ENCODE measurements around the gene SEMA3F.

SEMA3F gene

DNA sequence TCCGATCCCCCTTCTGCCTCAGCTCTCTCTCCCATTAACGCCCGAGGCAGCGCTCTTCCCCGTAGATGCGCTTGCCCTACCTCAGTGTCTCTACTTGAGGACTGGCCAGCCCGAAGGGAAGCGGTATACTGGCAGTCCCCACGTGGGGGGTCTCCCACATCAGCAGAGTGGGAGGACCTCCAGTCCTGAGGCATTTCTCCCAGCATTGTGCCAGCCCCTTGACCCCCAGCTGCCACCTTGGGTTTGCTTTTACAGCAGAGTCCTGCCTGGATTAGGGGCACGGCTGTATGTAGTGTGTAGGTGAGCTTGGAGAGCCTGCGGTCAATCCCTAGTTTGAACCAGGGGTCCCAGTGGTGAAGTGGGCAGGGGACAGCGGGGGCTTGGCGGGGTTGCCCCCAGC is 767 bp downstream of the SEMA3F start:
- no peak for DNase-seq (ENCODE audit: low read depth in 1 of 2, low spot score in 1 of 2)

DNA sequence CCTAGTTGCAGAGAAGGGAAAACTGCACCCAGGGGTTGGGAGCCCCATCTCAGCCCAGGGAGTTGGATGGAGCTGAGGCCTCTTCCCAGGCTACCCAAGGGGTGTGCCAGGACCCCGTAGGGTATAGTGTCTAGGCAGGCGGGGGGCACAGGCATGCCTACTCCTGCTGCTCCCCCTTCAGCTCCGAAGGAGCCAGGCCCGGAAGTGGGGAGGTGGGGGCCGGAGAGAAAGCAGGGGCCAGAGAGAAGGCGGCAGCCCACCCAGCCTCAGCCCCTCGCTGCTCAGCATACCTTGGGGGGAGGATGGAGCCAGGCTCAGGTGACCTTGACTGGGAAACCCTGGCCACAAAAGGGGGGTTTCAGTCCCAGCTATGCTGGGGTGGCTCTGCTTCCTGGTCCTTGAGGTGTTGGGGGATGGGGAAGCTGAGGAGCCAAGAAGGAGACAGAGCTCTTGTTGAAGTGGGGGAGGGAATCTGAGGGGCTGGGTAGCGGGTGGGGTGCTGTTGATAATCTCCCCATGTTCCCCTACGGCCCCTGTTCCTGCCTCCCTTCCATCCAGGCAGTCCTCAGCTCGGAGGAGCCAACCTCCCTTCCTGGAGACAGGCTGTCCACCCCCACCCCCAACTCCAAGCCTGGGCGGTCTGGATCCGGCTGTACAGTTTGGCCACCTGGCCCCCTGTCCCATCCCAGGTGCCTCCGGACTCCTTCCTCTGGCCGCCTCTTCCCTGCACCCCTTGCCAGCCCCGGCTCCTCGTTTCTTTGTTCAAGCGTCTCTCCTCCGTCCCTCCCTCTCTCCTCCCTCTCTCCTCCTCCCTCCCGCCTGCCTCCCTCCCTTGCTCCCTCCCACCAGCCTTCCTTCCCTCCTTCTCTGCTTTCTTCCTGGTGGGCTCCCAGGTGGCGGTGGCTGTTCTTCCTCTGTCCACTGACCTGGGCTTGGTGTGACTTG is 1.7 kb downstream of the SEMA3F start:
- DNase-seq (ENCODE audit: low read depth in 1 of 2, low spot score in 1 of 2), result no peak

- no peak for DNase-seq (ENCODE audit: low read depth in 1 of 2, low spot score in 1 of 2)
These were observed 2.9 kb downstream of the SEMA3F start for GRCh38 chr3:50157827-50158529.

- no peak for DNase-seq (ENCODE audit: low read depth in 1 of 2, low spot score in 1 of 2)
These were observed 3.5 kb downstream of the SEMA3F start for GRCh38 chr3:50158530-50159146.

DNA sequence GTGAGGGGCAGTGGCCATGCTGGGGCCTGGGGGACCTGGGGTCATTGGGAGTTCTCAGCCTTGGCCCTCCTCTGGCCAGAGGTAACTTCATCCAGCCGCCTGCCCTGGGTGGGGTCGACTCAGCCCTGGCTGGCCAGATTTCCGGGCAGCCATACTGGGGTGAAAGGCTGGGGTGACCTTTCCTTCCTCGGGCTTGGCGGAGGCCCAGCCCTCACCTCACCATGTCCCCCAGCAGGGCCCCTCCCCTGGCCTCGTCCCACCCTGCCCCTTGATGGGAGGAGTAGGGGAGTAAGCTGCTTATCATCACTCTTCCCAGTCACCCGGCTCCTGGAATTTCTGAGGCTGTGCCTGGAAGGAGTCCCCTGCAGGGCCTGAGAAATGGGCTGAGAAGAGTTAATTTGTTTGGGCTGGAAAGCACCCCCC is 5.4 kb downstream of the SEMA3F start:
- no peak for DNase-seq (ENCODE audit: low read depth in 1 of 2, low spot score in 1 of 2)

- DNase-seq (ENCODE audit: low read depth in 1 of 2, low spot score in 1 of 2), result no peak
These were observed 6.2 kb downstream of the SEMA3F start for GRCh38 chr3:50161320-50161719.

DNA sequence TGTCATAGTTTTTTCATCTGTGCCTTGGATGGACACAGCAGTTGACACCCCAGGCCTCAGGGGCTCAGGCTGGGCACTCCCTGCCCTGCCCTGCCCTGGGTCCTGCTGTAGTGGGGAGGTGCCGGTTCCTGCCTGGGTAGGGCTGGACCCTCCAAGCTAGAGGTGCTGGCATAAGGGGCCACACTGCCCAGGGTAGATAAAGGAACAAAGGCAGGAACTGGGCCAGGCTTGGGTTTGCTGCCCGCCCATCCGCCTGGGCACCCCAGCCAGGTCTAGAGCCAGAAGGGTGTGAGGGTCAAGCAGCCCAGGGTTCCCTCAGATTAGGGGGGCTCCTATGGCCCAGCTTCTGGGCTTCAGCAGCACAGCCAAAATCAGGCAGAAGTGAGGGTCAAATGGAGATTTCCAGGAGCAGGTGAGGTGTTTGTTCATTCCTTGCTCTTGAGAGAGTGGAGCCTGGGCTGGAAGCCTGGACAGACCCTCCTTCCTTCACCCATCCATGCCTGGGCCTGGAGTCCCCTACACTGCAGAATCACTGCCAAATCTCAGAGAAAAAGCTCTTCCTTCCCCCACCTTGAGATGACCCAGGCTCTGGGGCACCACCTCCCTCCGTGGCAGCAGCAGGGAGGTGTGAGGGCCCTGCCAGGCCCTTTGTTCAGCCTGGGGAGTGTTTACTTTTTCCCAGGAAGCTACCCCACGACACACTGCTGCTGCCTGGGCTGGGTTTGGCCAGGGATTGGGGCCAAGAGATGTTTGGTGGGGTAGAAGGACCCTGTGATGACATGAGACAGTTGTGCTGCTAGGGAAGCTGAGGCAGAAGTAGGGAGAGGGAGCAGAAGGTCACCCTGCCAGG is 7.1 kb downstream of the SEMA3F start:
- no peak for DNase-seq (ENCODE audit: low read depth in 1 of 2, low spot score in 1 of 2)

- DNase-seq (ENCODE audit: low read depth in 1 of 2, low spot score in 1 of 2), result no peak
These were observed 8.7 kb downstream of the SEMA3F start for GRCh38 chr3:50163572-50164455.

- no peak for DNase-seq (ENCODE audit: low read depth in 1 of 2, low spot score in 1 of 2)
These were observed 9.4 kb downstream of the SEMA3F start for GRCh38 chr3:50164481-50164880.

DNA sequence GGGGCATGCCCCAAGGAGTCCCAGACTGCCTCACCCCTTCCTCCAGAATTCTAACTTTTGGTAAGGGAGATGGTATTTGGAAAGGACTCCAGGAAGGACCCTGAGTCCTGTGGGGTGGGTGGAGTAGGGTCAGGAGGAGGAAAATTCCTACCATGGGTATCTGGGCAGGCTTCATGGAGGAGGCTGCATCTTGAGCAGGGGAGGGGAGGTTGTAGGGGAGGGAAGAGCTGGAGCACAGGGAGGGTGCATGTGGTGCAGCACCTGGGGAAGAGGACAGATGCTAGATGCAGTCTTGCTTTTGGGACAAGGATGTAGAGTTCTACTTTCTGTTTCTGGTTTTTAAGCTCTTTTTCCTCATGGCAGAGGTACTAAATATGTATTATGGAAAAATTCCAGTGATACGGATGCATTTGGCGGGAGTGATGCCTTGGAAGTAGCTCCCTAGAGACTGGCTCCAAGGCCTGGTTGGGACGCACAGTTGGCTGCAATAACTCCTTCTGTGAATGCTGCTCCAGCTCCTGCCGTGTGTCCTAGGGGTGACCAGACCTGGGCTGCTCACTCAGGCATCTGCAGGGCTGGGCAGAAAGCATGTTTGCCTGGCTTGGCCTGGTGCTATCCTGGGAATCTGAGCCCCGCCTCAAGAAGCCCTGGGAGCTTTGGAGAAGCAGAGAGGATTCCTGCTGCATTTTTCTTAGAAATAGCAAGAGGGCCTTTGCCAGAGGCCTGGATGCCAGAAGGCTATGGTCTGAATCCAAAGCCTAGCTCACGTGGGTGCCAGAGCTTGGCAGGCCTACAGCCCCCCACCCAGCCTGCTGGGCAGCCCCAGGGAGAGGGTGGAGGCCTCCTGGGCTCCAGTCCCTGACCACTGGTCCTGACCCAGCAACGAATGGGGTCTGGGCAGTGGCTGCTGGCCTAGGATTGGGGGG is 10.1 kb downstream of the SEMA3F start:
- DNase-seq (ENCODE audit: low read depth in 1 of 2, low spot score in 1 of 2), result no peak

DNA sequence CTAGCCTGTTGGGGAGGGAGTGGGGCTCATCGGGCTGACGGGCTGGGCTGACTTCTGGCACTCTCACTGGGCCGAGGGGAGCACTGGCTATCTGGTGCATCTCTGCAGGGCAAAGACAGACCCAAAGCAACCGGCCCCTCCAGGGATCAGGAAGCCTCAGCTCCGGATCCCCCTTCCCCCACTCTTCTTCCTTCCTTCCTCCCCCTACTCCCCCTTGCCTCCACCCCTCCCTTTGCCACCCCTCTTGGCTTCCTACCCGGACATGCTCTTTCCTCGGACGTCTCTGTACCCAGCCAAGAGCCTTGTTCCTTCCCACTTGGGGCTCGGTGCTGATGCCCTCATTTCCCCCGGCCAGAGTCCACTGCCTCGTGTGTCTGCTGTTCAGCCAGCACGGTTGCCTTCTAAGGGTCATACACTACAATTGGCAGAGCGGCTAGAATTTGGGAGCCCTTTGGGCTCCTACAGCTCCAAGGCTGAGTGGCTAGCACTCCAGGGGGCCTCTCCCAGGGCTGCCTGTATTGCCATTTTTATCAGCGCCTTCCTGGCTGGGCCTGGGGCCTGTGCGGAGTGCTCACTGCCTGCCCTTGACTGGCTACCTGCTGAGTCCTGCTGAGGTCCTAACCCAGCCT is 10.9 kb downstream of the SEMA3F start:
- no peak for DNase-seq (ENCODE audit: low read depth in 1 of 2, low spot score in 1 of 2)

DNA sequence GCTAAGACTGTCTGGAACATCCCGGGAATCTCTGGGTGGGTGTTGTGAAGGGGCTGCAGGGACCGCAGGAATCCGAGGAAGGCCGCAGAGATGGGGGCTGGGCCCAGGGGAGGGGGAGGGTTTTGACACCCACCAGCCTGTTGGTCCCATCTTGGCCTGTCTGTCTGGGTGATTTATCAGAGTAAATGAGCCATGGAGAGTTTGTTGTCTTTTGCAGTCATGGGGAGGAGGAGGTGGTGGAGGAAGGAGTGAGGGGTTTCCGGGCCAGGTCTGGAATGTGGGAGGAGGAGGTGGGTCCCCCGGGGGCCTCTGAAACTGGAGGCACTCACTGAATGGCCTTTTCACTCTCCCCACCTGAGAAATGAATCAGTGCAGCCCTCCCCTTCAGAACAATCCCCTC is 11.5 kb downstream of the SEMA3F start:
- DNase-seq (ENCODE audit: low read depth in 1 of 2, low spot score in 1 of 2), result no peak

DNA sequence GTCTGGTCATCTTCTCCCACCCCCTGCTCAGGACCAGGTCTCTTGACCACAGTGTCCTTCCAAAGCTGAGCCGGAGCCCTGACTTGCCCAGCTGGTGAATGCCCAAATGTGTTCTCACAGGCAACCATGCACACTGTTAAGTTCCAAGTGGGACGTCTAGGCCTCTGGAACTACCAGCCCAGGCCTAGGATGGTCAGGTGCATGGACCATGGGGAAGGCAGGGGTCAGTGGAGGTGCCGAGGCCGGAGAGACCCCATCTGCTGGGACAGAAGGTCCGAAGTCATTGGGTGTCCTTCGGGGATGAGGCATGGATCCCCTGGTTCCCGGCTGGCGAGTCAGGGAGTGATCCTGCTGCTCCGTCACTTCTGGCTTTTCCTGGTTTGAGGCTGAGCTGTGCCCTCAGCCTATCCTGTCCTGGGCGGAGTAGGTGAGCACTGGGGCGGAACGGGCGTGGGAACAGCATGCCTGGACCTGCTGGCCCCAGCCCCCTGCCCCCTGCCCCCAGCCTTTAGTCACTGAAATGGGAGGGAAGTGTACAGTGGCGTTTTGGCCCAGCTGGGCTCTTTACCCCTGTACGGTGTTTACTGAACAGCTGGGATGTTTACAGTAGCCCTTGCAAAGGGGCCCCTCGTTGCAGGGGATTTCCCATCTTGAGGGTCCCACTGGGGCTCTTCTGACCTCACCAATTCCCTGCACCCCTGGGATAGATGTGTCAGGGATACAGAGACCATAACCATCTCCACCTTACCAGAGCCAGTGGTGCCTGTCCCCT is 12.1 kb downstream of the SEMA3F start:
- no peak for DNase-seq (ENCODE audit: low read depth in 1 of 2, low spot score in 1 of 2)

- DNase-seq (ENCODE audit: low read depth in 1 of 2, low spot score in 1 of 2), result no peak
These were observed 12.7 kb downstream of the SEMA3F start for GRCh38 chr3:50167841-50168209.

- DNase-seq (ENCODE audit: low read depth in 1 of 2, low spot score in 1 of 2), result no peak
These were observed 13.3 kb downstream of the SEMA3F start for GRCh38 chr3:50168388-50168787.

GRCh38 chr3:50168791-50169190 is 13.7 kb downstream of the SEMA3F start:
- no peak for DNase-seq (ENCODE audit: low read depth in 1 of 2, low spot score in 1 of 2)

- no peak for DNase-seq (ENCODE audit: low read depth in 1 of 2, low spot score in 1 of 2)
These were observed 14.2 kb downstream of the SEMA3F start for GRCh38 chr3:50169232-50169832.

Data from activated CD4-positive, alpha-beta T cell treated with anti-CD3 and anti-CD28 coated beads, Interleukin-2, amount 50 U/mL, for 24 hours (primary cell).